ENCODE data around the gene CFAP46.

GRCh38 chr10:132926070-132926469 lies 16.3 kb downstream of the CFAP46 start:
- TF ChIP-seq MEF2A (IDR thresholded peaks at IDR 0.05; ENCODE audit: borderline replicate concordance, low read depth) (no peak), RXRA (IDR thresholded peaks at IDR 0.05; ENCODE audit: borderline replicate concordance, low read depth) (no peak), EP300 (IDR thresholded peaks at IDR 0.05; ENCODE audit: borderline replicate concordance in 1 of 2, low read depth in 1 of 2, low read length in 1 of 2) (no peak), FOXM1 (IDR thresholded peaks at IDR 0.05; ENCODE audit: low read depth) (no peak)
